GM21515 (cell line): Measurements from ENCODE around the gene ADCY3.

Source experiments
- ATAC-seq: cut with Tn5 transposase; IDR thresholded peaks from one replicate; pipeline ENCODE4 v1.9.1; 2021; ENCODE audit not compliant: unreplicated experiment

The ADCY3 gene

GRCh38 chr2:24906466-24906865, 13.6 kb downstream of the ADCY3 start:
- no peak for ATAC-seq

- no peak for ATAC-seq
Measured at GRCh38 chr2:24903161-24904103, 16.6 kb downstream of the ADCY3 start.

- ATAC-seq: no peak
Measured at GRCh38 chr2:24899361-24899910, 20.6 kb downstream of the ADCY3 start.

GRCh38 chr2:24898122-24899109, 21.6 kb downstream of the ADCY3 start:
- no peak for ATAC-seq

- no peak for ATAC-seq
Measured at GRCh38 chr2:24894750-24895149, 25.3 kb downstream of the ADCY3 start.

GRCh38 chr2:24893934-24894333, 26.1 kb downstream of the ADCY3 start:
- no peak for ATAC-seq

- no peak for ATAC-seq
Measured at GRCh38 chr2:24892928-24893327, 27.1 kb downstream of the ADCY3 start.

GRCh38 chr2:24891201-24891600, 28.8 kb downstream of the ADCY3 start:
- no peak for ATAC-seq

GRCh38 chr2:24889221-24889620, 30.8 kb downstream of the ADCY3 start:
- no peak for ATAC-seq

- ATAC-seq: no peak
Measured at GRCh38 chr2:24888177-24888576, 31.9 kb downstream of the ADCY3 start.

- ATAC-seq: no peak
Measured at GRCh38 chr2:24887307-24887874, 32.6 kb downstream of the ADCY3 start.

- no peak for ATAC-seq
Measured at GRCh38 chr2:24886691-24887304, 33.2 kb downstream of the ADCY3 start.

GRCh38 chr2:24886126-24886501, 33.9 kb downstream of the ADCY3 start:
- ATAC-seq: no peak

GRCh38 chr2:24885221-24886125, 34.6 kb downstream of the ADCY3 start:
- ATAC-seq: no peak

- no peak for ATAC-seq
Measured at GRCh38 chr2:24883946-24884345, 36.1 kb downstream of the ADCY3 start.

- ATAC-seq: no peak
Measured at GRCh38 chr2:24881623-24882022, 38.4 kb downstream of the ADCY3 start.

GRCh38 chr2:24881158-24881557, 38.9 kb downstream of the ADCY3 start:
- no peak for ATAC-seq

GRCh38 chr2:24878341-24878740, 41.7 kb downstream of the ADCY3 start:
- ATAC-seq: no peak

- no peak for ATAC-seq
Measured at GRCh38 chr2:24877646-24878045, 42.4 kb downstream of the ADCY3 start.

- ATAC-seq: no peak
Measured at GRCh38 chr2:24877067-24877466, 43.0 kb downstream of the ADCY3 start.
